HL-60 (cell line): ENCODE data around the gene NKX2-3.

Source experiments
- DNase-seq, 2 experiments: peaks; one replicate each; pipeline ENCODE4 v3.0.0-alpha.2; 2010 to 2020; ENCODE audit warnings: low read depth in 1 of 2, low spot score in 1 of 2
- H3K27ac ChIP-seq: fragments of 250-450 bp; sonication (Bioruptor Pico); replicated peaks from 2 replicates; pipeline ENCODE4 v1.5.1; 2020; ENCODE audit warnings: mild to moderate bottlenecking, moderate library complexity
- H3K27me3 ChIP-seq: fragments of 250-450 bp; sonication (Bioruptor Pico); 2 replicates; pipeline ENCODE4 v1.5.1; 2021; ENCODE audit warnings: mild to moderate bottlenecking, moderate library complexity; ENCODE audit not compliant: insufficient read depth, poor library complexity, severe bottlenecking
- H3K4me3 ChIP-seq: replicated peaks from 2 replicates; pipeline ENCODE4 v1.5.1; 2011; ENCODE audit warnings: mild to moderate bottlenecking, control low read depth, low read length; ENCODE audit not compliant: insufficient read depth
- CTCF ChIP-seq: IDR thresholded peaks from one replicate; pipeline ENCODE4 v1.5.1; 2011; ENCODE audit warnings: low read length, control low read depth, inconsistent platforms; ENCODE audit not compliant: insufficient read depth
- GABPA ChIP-seq: IDR thresholded peaks from 2 replicates; pipeline ENCODE4 v1.6.1; 2012; ENCODE audit warnings: low read depth
- POLR2AphosphoS5 ChIP-seq: IDR thresholded peaks from 2 replicates; pipeline ENCODE4 v1.6.1; 2012; ENCODE audit warnings: low read depth
- REST ChIP-seq: IDR thresholded peaks from 2 replicates; pipeline ENCODE4 v1.6.1; 2012; ENCODE audit warnings: low read depth; ENCODE audit not compliant: insufficient replicate concordance
- SPI1 ChIP-seq: IDR thresholded peaks from 2 replicates; pipeline ENCODE4 v1.6.1; 2012; ENCODE audit warnings: low read depth, mild to moderate bottlenecking, borderline replicate concordance

Gene NKX2-3

GRCh38 chr10:99528494-99529441 lies 4.0 kb upstream of the NKX2-3 start:
- Histone ChIP-seq H3K27me3 (peaks cover 64% of the 10 kb centered on the region), H3K27ac (no peak overlapping the region), H3K4me3 (no peak overlapping the region)
- no peak for TF ChIP-seq GABPA
- TF ChIP-seq POLR2AphosphoS5: no peak
- no peak for TF ChIP-seq REST
- TF ChIP-seq CTCF: no peak
- no peak for TF ChIP-seq SPI1
- no peak for DNase-seq

GRCh38 chr10:99529591-99530107 lies 3.1 kb upstream of the NKX2-3 start:
- DNase-seq: no peak
- Histone ChIP-seq H3K27ac (no peak overlapping the region), H3K4me3 (no peak overlapping the region), H3K27me3 (peaks cover 72% of the 10 kb centered on the region)
- TF ChIP-seq CTCF: no peak
- no peak for TF ChIP-seq POLR2AphosphoS5
- TF ChIP-seq SPI1: peak; percentile 45; the same call in 1 of the 2 replicates
- TF ChIP-seq GABPA: no peak

GRCh38 chr10:99530108-99531025 lies 2.4 kb upstream of the NKX2-3 start:
- Histone ChIP-seq H3K4me3 (no peak overlapping the region), H3K27ac (no peak overlapping the region), H3K27me3 (peaks cover 77% of the 10 kb centered on the region)
- TF ChIP-seq REST: no peak
- no peak for TF ChIP-seq CTCF
- TF ChIP-seq SPI1: peak; percentile 57; the same call in 1 of the 2 replicates
- TF ChIP-seq POLR2AphosphoS5: no peak
- TF ChIP-seq GABPA: no peak
- peak in 1 of 2 experiments; percentile 20 for DNase-seq
